MM.1S (cell line): ENCODE results near the gene TPCN1.

ENCODE experiments used
- DNase-seq: peaks from one replicate; pipeline ENCODE4 v3.0.0-alpha.2; 2015
- H2AFZ ChIP-seq: fragments of 300-600 bp; sonication (generic); 2 replicates; pipeline ENCODE4 v1.6.0; 2016; ENCODE audit warnings: antibody characterized with exemption, low read length
- H3F3A ChIP-seq: fragments of 300-600 bp; sonication (generic); 2 replicates; pipeline ENCODE4 v1.6.1; 2016; ENCODE audit warnings: mild to moderate bottlenecking, antibody characterized with exemption, low read length, moderate library complexity, mixed read lengths; ENCODE audit not compliant: insufficient read depth
- H3K27ac ChIP-seq: fragments of 300-600 bp; sonication (generic); 2 replicates; pipeline ENCODE4 v1.5.1; 2016; ENCODE audit warnings: mild to moderate bottlenecking, low read length
- H3K27me3 ChIP-seq: fragments of 300-600 bp; sonication (generic); replicated peaks from 2 replicates; pipeline ENCODE4 v1.6.0; 2016; ENCODE audit warnings: low read length; ENCODE audit not compliant: insufficient read depth
- H3K36me3 ChIP-seq: fragments of 300-600 bp; sonication (generic); replicated peaks from 2 replicates; pipeline ENCODE4 v1.6.1; 2016; ENCODE audit warnings: mild to moderate bottlenecking, low read length, mixed read lengths; ENCODE audit not compliant: insufficient read depth
- H3K4me1 ChIP-seq: fragments of 300-600 bp; sonication (generic); 2 replicates; pipeline ENCODE4 v1.6.1; 2016; ENCODE audit warnings: low read length, mixed read lengths
- H3K4me2 ChIP-seq: fragments of 300-600 bp; sonication (generic); 2 replicates; pipeline ENCODE4 v1.6.0; 2016; ENCODE audit warnings: low read depth, low read length
- H3K4me3 ChIP-seq: fragments of 300-600 bp; sonication (generic); 2 replicates; pipeline ENCODE4 v1.5.1; 2016; ENCODE audit warnings: low read length, mixed read lengths
- H3K79me2 ChIP-seq: fragments of 300-600 bp; sonication (generic); 2 replicates; pipeline ENCODE4 v1.6.1; 2016; ENCODE audit warnings: mixed run types, low read length, mixed read lengths
- H3K9ac ChIP-seq: fragments of 300-600 bp; sonication (generic); 2 replicates; pipeline ENCODE4 v1.6.1; 2016; ENCODE audit warnings: low read length, mixed read lengths
- H3K9me2 ChIP-seq: fragments of 300-600 bp; sonication (generic); replicated peaks from 2 replicates; pipeline ENCODE4 v1.6.1; 2016; ENCODE audit warnings: mild to moderate bottlenecking, low read length, mixed read lengths; ENCODE audit not compliant: insufficient read depth
- H3K9me3 ChIP-seq: fragments of 300-600 bp; sonication (generic); replicated peaks from 2 replicates; pipeline ENCODE4 v1.6.1; 2016; ENCODE audit warnings: mild to moderate bottlenecking, low read length, mixed read lengths; ENCODE audit not compliant: insufficient read depth
- H4K20me1 ChIP-seq: fragments of 300-600 bp; sonication (generic); 2 replicates; pipeline ENCODE4 v1.6.1; 2016; ENCODE audit warnings: mild to moderate bottlenecking, low read length, moderate library complexity, mixed read lengths; ENCODE audit not compliant: insufficient read depth
- EZH2 ChIP-seq: fragments of 300-600 bp; sonication (generic); optimal IDR thresholded peaks from 2 replicates; pipeline ENCODE3; 2017; ENCODE audit warnings: low read depth, mild to moderate bottlenecking, antibody characterized with exemption, low read length, mixed read lengths
- EZH2phosphoT487 ChIP-seq: fragments of 300-600 bp; sonication (generic); IDR thresholded peaks from 2 replicates; pipeline ENCODE4 v1.6.1; 2018; ENCODE audit warnings: antibody characterized with exemption, low read length
- TF ChIP-seq, protein P1 (sequence below): fragments of 300-600 bp; sonication (generic); IDR thresholded peaks from 2 replicates; pipeline ENCODE4 v1.5.1; 2016; ENCODE audit warnings: antibody characterized with exemption, low read length, mixed read lengths

Gene TPCN1

DNA sequence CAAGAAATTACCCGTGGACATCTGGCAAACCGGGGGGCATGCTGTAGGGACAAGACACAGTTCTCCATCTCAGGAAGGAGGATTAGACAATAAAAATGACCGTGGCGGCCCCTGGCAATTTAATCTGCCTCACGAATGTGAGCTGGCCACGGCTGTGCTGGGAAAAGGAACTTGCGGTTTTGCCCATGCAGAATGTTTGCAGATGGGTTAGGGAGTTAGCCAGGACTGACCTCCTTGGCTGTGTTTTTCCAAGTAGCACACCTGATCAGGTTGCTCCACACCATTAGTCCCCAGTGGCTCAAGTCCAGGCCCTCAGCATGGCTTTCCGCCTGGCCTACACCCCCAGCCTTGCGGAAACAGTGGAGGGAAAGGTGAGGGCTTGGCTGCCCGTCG lies 20.8 kb downstream of the TPCN1 start:
- no peak overlapping the region for H3K4me3 ChIP-seq
- no peak overlapping the region for H2AFZ ChIP-seq
- H3K9me3 ChIP-seq = no peaks in the 10 kb centered on the region
- no peaks in the 10 kb centered on the region for H3K4me1 ChIP-seq
- no peaks in the 10 kb centered on the region for H3K27me3 ChIP-seq
- H4K20me1 ChIP-seq = no peaks in the 10 kb centered on the region
- no peaks in the 10 kb centered on the region for H3K9me2 ChIP-seq
- no peak overlapping the region for H3K9ac ChIP-seq
- H3K36me3 ChIP-seq = no peaks in the 10 kb centered on the region
- H3K4me2 ChIP-seq = no peak overlapping the region
- no peaks in the 10 kb centered on the region for H3K79me2 ChIP-seq
- no peak overlapping the region for H3K27ac ChIP-seq
- H3F3A ChIP-seq = no peaks in the 10 kb centered on the region
- TF ChIP-seq, protein P1, sequence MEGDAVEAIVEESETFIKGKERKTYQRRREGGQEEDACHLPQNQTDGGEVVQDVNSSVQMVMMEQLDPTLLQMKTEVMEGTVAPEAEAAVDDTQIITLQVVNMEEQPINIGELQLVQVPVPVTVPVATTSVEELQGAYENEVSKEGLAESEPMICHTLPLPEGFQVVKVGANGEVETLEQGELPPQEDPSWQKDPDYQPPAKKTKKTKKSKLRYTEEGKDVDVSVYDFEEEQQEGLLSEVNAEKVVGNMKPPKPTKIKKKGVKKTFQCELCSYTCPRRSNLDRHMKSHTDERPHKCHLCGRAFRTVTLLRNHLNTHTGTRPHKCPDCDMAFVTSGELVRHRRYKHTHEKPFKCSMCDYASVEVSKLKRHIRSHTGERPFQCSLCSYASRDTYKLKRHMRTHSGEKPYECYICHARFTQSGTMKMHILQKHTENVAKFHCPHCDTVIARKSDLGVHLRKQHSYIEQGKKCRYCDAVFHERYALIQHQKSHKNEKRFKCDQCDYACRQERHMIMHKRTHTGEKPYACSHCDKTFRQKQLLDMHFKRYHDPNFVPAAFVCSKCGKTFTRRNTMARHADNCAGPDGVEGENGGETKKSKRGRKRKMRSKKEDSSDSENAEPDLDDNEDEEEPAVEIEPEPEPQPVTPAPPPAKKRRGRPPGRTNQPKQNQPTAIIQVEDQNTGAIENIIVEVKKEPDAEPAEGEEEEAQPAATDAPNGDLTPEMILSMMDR = no peak
- TF ChIP-seq EZH2phosphoT487 (no peak), EZH2 (no peak)
- no peak for DNase-seq

DNA sequence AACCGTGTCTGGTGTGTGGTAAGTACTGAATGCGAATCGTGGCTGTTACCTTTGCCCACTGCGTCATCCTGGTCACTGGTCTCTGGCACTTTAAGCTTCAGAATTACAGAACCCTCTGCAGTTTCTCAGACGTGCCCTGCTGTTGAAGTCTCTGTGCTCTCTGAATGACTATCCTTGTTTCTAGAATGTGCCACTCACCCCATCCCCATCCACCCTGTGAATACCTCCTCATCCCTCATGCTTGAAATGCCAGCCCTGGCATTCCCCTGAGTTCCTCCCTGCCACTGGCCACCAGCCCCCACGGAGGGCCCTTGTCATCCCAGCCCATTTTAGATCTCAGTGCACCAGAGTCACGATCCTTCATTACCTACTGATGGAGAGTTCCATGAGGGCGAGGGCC lies 21.3 kb downstream of the TPCN1 start:
- Histone ChIP-seq H3K4me3 (no peak overlapping the region), H3K79me2 (no peaks in the 10 kb centered on the region), H3K4me2 (no peak overlapping the region), H3K9me2 (no peaks in the 10 kb centered on the region), H3K27ac (no peak overlapping the region), H3K9me3 (no peaks in the 10 kb centered on the region), H3F3A (no peaks in the 10 kb centered on the region), H3K27me3 (no peaks in the 10 kb centered on the region), H2AFZ (no peak overlapping the region), H4K20me1 (no peaks in the 10 kb centered on the region), H3K4me1 (no peaks in the 10 kb centered on the region), H3K9ac (no peak overlapping the region), H3K36me3 (no peaks in the 10 kb centered on the region)
- TF ChIP-seq, protein P1 = no peak
- TF ChIP-seq EZH2 = no peak
- TF ChIP-seq EZH2phosphoT487 = no peak
- no peak for DNase-seq

DNA sequence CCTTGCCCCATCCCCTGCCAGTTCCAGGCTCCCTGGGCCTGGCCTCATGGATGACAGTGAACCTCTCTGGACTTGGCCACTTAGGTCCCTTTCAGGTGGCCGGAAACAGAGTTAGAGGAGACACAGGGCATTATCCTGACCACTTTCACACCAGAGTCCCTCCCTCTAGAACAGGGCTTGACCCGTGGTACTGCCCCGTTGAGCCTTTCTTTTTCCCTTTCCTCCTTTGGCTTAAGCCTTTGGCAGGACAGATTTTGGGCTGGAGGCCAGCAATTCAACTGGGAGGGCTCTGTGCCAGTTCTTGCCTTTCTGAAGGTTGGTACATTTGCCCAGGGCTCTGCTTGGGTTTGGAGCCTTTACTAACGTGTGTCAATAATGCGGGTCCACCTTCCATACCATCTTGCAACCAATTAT lies 22.8 kb downstream of the TPCN1 start:
- Histone ChIP-seq H3K9ac (no peak overlapping the region), H3K27ac (no peak overlapping the region), H3F3A (no peaks in the 10 kb centered on the region), H4K20me1 (no peaks in the 10 kb centered on the region), H3K9me3 (no peaks in the 10 kb centered on the region), H3K27me3 (no peaks in the 10 kb centered on the region), H3K79me2 (no peaks in the 10 kb centered on the region), H3K4me2 (no peak overlapping the region), H3K4me1 (no peaks in the 10 kb centered on the region), H3K4me3 (no peak overlapping the region), H2AFZ (no peak overlapping the region), H3K36me3 (no peaks in the 10 kb centered on the region), H3K9me2 (no peaks in the 10 kb centered on the region)
- no peak for DNase-seq
- TF ChIP-seq EZH2 (no peak), EZH2phosphoT487 (no peak)
- TF ChIP-seq, protein P1 = no peak
